NCI-H1417 treated with DMSO at 0.1 percent for 48 hours (cell line): ENCODE results near the gene PEX19.
"Not testable (repeated sequence)": the region's sequence is repeated elsewhere in the genome, so short reads cannot be mapped to it uniquely, and the experiment has no call there.

Experiments used
- DNase-seq: peaks from one replicate; lab custom pipeline; 2025; lab: John Stamatoyannopoulos, UW

PEX19 gene

GRCh38 chr1:160284782-160285344, at the start of gene PEX19:
PEX19 (minus strand) TSS chr1:160285133; CDS start chr1:160285124, 9 bp downstream.
- peak; percentile 80 for DNase-seq

GRCh38 chr1:160332516-160332915, 47.6 kb upstream of the PEX19 start:
- no peak for DNase-seq

- DNase-seq: no peak
These were observed 45.2 kb upstream of the PEX19 start for GRCh38 chr1:160330119-160330518.

GRCh38 chr1:160328184-160328583, 43.3 kb upstream of the PEX19 start:
- DNase-seq: no peak

GRCh38 chr1:160326418-160326817, 41.5 kb upstream of the PEX19 start:
- no peak for DNase-seq

GRCh38 chr1:160325252-160325651, 40.3 kb upstream of the PEX19 start:
- peak; percentile 14 for DNase-seq

- no peak for DNase-seq
These were observed 37.9 kb upstream of the PEX19 start for GRCh38 chr1:160322831-160323230.

- DNase-seq: no peak
These were observed 30.4 kb upstream of the PEX19 start for GRCh38 chr1:160315359-160315758.

GRCh38 chr1:160309571-160309970, 24.6 kb upstream of the PEX19 start:
- no peak for DNase-seq

GRCh38 chr1:160309185-160309557, 24.2 kb upstream of the PEX19 start:
- DNase-seq: no peak

GRCh38 chr1:160308451-160309184, 23.7 kb upstream of the PEX19 start:
- DNase-seq: no peak

- no peak for DNase-seq
These were observed 22.3 kb upstream of the PEX19 start for GRCh38 chr1:160307118-160307791.

GRCh38 chr1:160300173-160300572, 15.2 kb upstream of the PEX19 start:
- no peak for DNase-seq

GRCh38 chr1:160296036-160296435, 11.1 kb upstream of the PEX19 start:
- no peak for DNase-seq

- DNase-seq: no peak
These were observed 8.4 kb upstream of the PEX19 start for GRCh38 chr1:160293020-160293968.

GRCh38 chr1:160291248-160292220, 6.6 kb upstream of the PEX19 start:
- peak; percentile 5 for DNase-seq

GRCh38 chr1:160287769-160288168, 2.8 kb upstream of the PEX19 start:
- not testable (repeated sequence) for DNase-seq

GRCh38 chr1:160285506-160285905, 573 bp upstream of the PEX19 start:
- no peak for DNase-seq

- no peak for DNase-seq
These were observed 632 bp downstream of the PEX19 start for GRCh38 chr1:160284220-160284781.

- DNase-seq: no peak
These were observed 2.1 kb downstream of the PEX19 start for GRCh38 chr1:160282807-160283206.

GRCh38 chr1:160277987-160278386, 6.9 kb downstream of the PEX19 start:
- no peak for DNase-seq
